ENCODE measurements around the gene EFCAB14. TPM values are rescaled to one million over a fixed set of nuclear protein-coding genes. Genes with fewer than 3 reads are reported as not detected.
A peak's percentile ranks its signal among the peaks of the same experiment; 100 is the strongest.

EFCAB14 gene
- total RNA-seq, 1 donor from 2014 or later, result 59.0 TPM

GRCh38 chr1:46639547-46639946 lies 79.4 kb downstream of the EFCAB14 start:
- Histone ChIP-seq H3K9me3 (replicated peaks) (no peaks in the 10 kb centered on the region), H3K4me3 (no peak overlapping the region), H3K4me1 (peaks cover 34% of the 10 kb centered on the region), H3K36me3 (peaks cover 37% of the 10 kb centered on the region), H3K27me3 (ENCODE audit: low read depth) (no peaks in the 10 kb centered on the region), H3K27ac (replicated peaks) (peak overlapping the region; percentile 83)
- intact Hi-C loops (cut with micrococcal nuclease), result no loop called here
- TF ChIP-seq CTCF (IDR thresholded peaks at IDR 0.05; ENCODE audit: borderline replicate concordance), result no peak
- DNase-seq, result no peak

GRCh38 chr1:46638921-46639320 lies 80.0 kb downstream of the EFCAB14 start:
- DNase-seq, result no peak
- Histone ChIP-seq H3K4me1 (peaks cover 34% of the 10 kb centered on the region), H3K27me3 (ENCODE audit: low read depth) (no peaks in the 10 kb centered on the region), H3K4me3 (no peak overlapping the region), H3K27ac (replicated peaks) (peak overlapping the region; percentile 83), H3K9me3 (replicated peaks) (no peaks in the 10 kb centered on the region), H3K36me3 (peaks cover 44% of the 10 kb centered on the region)
- intact Hi-C loops (cut with micrococcal nuclease), result no loop called here
- no peak for TF ChIP-seq CTCF (IDR thresholded peaks at IDR 0.05; ENCODE audit: borderline replicate concordance)

GRCh38 chr1:46637444-46638083 lies 81.3 kb downstream of the EFCAB14 start:
- no peak for DNase-seq
- peak overlapping the region; percentile 83 for H3K27ac ChIP-seq (replicated peaks)
- intact Hi-C loops (cut with micrococcal nuclease), result no loop called here
- no peaks in the 10 kb centered on the region for H3K9me3 ChIP-seq (replicated peaks)
- H3K4me3 ChIP-seq, result no peak overlapping the region
- H3K36me3 ChIP-seq, result peaks cover 57% of the 10 kb centered on the region
- H3K27me3 ChIP-seq (ENCODE audit: low read depth), result no peaks in the 10 kb centered on the region
- H3K4me1 ChIP-seq, result peaks cover 22% of the 10 kb centered on the region
- no peak for TF ChIP-seq CTCF (IDR thresholded peaks at IDR 0.05; ENCODE audit: borderline replicate concordance)

- Histone ChIP-seq H3K4me1 (peaks cover 19% of the 10 kb centered on the region), H3K27ac (replicated peaks) (no peak overlapping the region), H3K27me3 (ENCODE audit: low read depth) (no peaks in the 10 kb centered on the region), H3K4me3 (no peak overlapping the region), H3K9me3 (replicated peaks) (no peaks in the 10 kb centered on the region), H3K36me3 (peaks cover 70% of the 10 kb centered on the region)
- no peak for TF ChIP-seq CTCF (IDR thresholded peaks at IDR 0.05; ENCODE audit: borderline replicate concordance)
- intact Hi-C loops (cut with micrococcal nuclease), result no loop called here
- DNase-seq, result no peak
These were observed 83.7 kb downstream of the EFCAB14 start for GRCh38 chr1:46635205-46635604.

- no peak for TF ChIP-seq CTCF (IDR thresholded peaks at IDR 0.05; ENCODE audit: borderline replicate concordance)
- Histone ChIP-seq H3K4me3 (no peak overlapping the region), H3K27me3 (ENCODE audit: low read depth) (no peaks in the 10 kb centered on the region), H3K36me3 (peaks cover 63% of the 10 kb centered on the region), H3K9me3 (replicated peaks) (no peaks in the 10 kb centered on the region), H3K4me1 (no peaks in the 10 kb centered on the region), H3K27ac (replicated peaks) (no peak overlapping the region)
- DNase-seq, result no peak
- intact Hi-C loops (cut with micrococcal nuclease), result no loop called here
These were observed 88.2 kb downstream of the EFCAB14 start for GRCh38 chr1:46630719-46631118.

Other genes starting within 250 kb of the EFCAB14 start
- gene DMBX1, start 229.3 kb downstream of the EFCAB14 start, total RNA-seq, result not detected
- gene KNCN, start 167.5 kb downstream of the EFCAB14 start, total RNA-seq, result not detected
- gene MKNK1, start 114.8 kb downstream of the EFCAB14 start, total RNA-seq, result 43.5 TPM
- 12.8 TPM for gene MOB3C, start 102.3 kb downstream of the EFCAB14 start, total RNA-seq
- 235 TPM for gene ATPAF1, start 50.8 kb downstream of the EFCAB14 start, total RNA-seq
- 0.22 TPM for gene TEX38, start 47.3 kb downstream of the EFCAB14 start, total RNA-seq
- 11.5 TPM for gene CYP4B1, start 79.9 kb upstream of the EFCAB14 start, total RNA-seq
- not detected for gene CYP4A11, start 222.4 kb upstream of the EFCAB14 start, total RNA-seq